NB4 (cell line): ENCODE results near the gene SGIP1.

ENCODE experiments used
- DNase-seq: peaks from one replicate; pipeline ENCODE4 v3.0.0; 2010; ENCODE audit warnings: low read depth
- H3K4me3 ChIP-seq: one replicate; pipeline ENCODE4 v1.5.1; 2011; ENCODE audit warnings: mild to moderate bottlenecking, low read depth, low read length, moderate library complexity
- CTCF ChIP-seq: IDR thresholded peaks from one replicate; pipeline ENCODE4 v1.5.1; 2012; ENCODE audit warnings: low read depth, low read length
- MAX ChIP-seq: IDR thresholded peaks from 2 replicates; pipeline ENCODE4 v1.6.1; 2011; ENCODE audit warnings: low read depth, low read length
- MYC ChIP-seq: IDR thresholded peaks from 2 replicates; pipeline ENCODE4 v1.6.1; 2011; ENCODE audit warnings: low read depth, low read length
- POLR2A ChIP-seq: IDR thresholded peaks from 2 replicates; pipeline ENCODE4 v1.6.1; 2011; ENCODE audit warnings: mild to moderate bottlenecking; ENCODE audit not compliant: insufficient read length; ENCODE audit errors: extremely low read depth

Gene SGIP1

DNA sequence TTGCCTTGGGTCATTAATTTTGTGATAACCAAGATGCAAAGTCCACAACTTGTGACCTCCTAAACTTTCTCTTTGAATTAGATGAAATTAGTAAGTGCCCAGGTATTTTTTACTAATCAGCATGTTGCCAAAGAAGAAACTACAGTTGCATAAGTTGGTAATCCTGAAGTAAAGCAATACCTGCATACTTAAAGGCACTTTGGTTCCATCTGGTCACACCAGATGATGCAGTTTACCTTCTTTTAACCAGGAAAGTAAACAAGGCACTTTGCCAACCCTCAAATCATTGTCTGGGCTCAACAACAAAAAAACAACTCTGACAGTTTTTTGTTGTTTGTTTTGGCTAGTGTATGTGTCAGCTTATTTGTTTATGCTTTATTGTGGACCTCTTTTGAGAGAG, 162.8 kb downstream of the SGIP1 start:
- no peak for DNase-seq
- H3K4me3 ChIP-seq, result no peak overlapping the region
- TF ChIP-seq MAX (no peak), MYC (no peak), CTCF (no peak), POLR2A (no peak)

DNA sequence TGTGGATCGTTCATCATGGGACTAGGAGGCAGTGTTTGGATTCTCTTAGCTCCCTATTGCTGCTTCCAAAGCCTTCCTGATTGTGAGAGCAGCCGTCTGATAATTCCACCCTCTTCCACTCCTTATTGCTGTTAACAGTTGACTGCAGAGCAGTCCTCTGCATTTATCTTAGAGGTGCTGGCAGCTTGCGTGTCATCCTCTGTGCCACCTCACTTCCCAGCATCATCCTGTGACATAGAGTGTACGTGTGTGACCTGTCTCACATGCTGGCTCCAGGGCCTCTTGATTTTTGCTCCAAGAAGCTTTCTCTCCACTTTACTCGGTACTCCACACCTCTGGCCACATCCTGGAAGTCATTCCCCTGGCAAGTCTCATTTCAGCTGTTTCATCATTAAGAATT, 165.3 kb downstream of the SGIP1 start:
- H3K4me3 ChIP-seq, result no peak overlapping the region
- no peak for DNase-seq
- no peak for TF ChIP-seq MYC
- TF ChIP-seq MAX, result no peak
- no peak for TF ChIP-seq CTCF
- TF ChIP-seq POLR2A, result no peak

- no peak for DNase-seq
- H3K4me3 ChIP-seq, result no peak overlapping the region
- no peak for TF ChIP-seq CTCF
- TF ChIP-seq POLR2A, result no peak
- no peak for TF ChIP-seq MAX
- TF ChIP-seq MYC, result no peak
Observed at GRCh38 chr1:66704177-66704875, 170.4 kb downstream of the SGIP1 start.

GRCh38 chr1:66705110-66705509, 171.2 kb downstream of the SGIP1 start:
- H3K4me3 ChIP-seq, result no peak overlapping the region
- DNase-seq, result no peak
- TF ChIP-seq POLR2A (no peak), CTCF (no peak), MYC (no peak), MAX (no peak)

DNA sequence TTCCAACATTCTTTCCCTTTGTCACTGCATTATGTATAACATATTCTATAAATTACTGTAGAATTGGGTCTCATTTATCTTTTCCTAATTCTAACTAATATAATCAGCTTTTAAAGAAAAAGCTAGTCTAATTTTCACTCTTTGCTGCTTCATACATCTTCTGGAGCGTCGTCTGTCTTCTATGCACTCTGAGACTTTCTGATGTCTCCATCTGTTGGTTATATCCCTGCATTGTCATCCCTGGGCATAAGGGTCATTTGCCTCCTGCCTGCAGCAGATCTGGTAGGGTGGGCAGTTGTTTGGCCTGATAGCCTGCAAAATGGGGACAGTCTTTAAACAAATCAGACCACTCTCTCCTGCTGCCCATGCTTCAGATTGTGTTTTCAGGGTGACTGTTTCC, 177.5 kb downstream of the SGIP1 start:
- no peak for DNase-seq
- H3K4me3 ChIP-seq, result no peak overlapping the region
- TF ChIP-seq POLR2A (no peak), MAX (no peak), MYC (no peak), CTCF (no peak)
